Body of pancreas (tissue), 4 donors: ENCODE results near the gene TRPM3.

Source experiments
- POLR2A ChIP-seq, 3 donors: fragments of 450-650 bp; IDR thresholded peaks; one replicate each; pipeline ENCODE4 v1.6.1; 2016; ENCODE audit warnings: antibody characterized with exemption in 3 of 3, mild to moderate bottlenecking in 2 of 3
- TF ChIP-seq, protein P1 (sequence below), 7 experiments: fragments of 450-650 bp in 4 of 7; fragments of 200-600 bp in 3 of 7; sonication (generic) in 3 of 7; IDR thresholded peaks; one replicate each; pipeline ENCODE4 v1.5.1; 2016 to 2019; ENCODE audit warnings: antibody characterized with exemption in 7 of 7

DNA sequence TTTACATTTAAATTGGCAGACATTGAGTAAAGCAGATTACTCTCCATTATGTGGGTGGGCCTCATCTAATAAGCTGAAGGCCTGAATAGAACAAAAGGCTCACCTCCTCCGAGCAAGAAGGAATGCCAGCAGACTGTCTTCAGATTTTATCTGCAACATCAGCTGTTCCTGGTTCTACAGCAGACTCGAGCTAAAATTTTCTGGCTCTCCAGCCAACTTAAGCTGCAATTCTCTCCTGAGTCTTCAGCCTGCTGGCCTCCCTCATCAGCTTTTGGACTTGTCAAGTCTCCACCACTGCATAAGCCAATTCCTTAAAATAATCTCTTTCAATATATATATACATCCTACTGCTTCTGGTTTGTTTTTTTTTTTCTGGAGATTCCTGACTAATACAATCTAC, 12.5 kb downstream of the TRPM3 start:
- TF ChIP-seq, protein P1, sequence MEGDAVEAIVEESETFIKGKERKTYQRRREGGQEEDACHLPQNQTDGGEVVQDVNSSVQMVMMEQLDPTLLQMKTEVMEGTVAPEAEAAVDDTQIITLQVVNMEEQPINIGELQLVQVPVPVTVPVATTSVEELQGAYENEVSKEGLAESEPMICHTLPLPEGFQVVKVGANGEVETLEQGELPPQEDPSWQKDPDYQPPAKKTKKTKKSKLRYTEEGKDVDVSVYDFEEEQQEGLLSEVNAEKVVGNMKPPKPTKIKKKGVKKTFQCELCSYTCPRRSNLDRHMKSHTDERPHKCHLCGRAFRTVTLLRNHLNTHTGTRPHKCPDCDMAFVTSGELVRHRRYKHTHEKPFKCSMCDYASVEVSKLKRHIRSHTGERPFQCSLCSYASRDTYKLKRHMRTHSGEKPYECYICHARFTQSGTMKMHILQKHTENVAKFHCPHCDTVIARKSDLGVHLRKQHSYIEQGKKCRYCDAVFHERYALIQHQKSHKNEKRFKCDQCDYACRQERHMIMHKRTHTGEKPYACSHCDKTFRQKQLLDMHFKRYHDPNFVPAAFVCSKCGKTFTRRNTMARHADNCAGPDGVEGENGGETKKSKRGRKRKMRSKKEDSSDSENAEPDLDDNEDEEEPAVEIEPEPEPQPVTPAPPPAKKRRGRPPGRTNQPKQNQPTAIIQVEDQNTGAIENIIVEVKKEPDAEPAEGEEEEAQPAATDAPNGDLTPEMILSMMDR (IDR thresholded peaks at IDR 0.05): no peak
- TF ChIP-seq POLR2A (IDR thresholded peaks at IDR 0.05): no peak
